ELF-1 (cell line): ENCODE measurements around the gene BFSP2.
"Not testable (repeated sequence)": the region's sequence is repeated elsewhere in the genome, so short reads cannot be mapped to it uniquely, and the experiment has no call there.

ENCODE experiments used
- DNase-seq: peaks from one replicate; pipeline ENCODE4 v3.0.0-alpha.2; 2016; ENCODE audit warnings: low read depth, low spot score

BFSP2 gene

DNA sequence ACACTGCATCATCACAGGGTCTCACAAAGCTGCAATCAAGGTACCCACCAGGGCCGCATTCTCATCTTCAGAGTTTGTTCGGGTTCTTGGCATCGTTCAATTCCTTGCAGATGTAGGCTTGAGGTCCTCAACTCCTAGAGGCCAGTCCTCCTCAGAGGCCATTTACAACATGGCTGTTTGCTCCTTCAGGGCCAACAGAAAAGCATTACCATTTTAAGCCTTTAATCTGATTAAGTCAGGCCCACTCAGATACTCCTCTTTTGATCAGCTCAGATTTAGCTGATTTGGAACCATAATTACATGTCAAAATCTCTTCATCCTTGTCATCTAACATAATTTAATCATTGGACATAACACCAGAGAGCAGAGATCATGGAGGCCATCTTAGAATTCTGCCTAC, 55.4 kb downstream of the BFSP2 start:
- DNase-seq: no peak

DNA sequence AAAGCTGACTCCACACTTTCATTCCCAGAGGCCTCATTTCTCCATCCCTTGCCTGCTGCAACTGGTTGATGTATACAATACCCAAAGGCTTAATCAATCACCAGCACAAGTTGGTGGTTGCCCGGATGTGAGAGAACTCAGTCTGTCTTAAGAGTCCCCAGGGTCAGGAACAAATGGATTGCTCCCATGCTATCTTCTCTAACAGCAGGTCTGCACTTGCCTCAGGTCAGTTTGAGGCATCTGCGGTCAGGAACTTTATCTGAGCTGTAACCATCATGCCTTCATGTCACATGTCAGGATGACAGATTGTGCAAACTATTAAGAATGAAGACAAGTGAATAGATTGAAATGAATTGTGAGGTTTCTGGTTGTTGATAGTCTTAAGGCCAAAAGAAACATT, 56.1 kb downstream of the BFSP2 start:
- DNase-seq: peak; percentile 67

DNA sequence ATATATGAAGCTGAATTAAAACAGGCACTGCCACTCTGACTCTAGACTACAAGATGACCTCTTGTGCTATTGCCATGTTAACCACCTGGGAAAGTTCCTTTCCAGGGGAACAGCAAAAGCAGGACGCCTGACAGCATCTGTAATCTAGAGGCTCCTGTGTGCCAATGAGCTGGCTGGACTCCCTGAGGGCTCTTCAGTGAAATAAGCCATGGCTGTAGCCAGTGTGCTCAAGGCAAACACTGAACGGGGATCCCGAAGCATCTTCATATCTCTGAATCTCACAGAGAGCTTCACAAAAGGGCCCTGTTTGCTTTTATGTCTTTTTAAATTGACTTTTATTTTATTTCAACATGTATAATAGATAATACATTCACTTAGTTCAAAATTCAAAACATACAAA, 57.2 kb downstream of the BFSP2 start:
- no peak for DNase-seq

DNA sequence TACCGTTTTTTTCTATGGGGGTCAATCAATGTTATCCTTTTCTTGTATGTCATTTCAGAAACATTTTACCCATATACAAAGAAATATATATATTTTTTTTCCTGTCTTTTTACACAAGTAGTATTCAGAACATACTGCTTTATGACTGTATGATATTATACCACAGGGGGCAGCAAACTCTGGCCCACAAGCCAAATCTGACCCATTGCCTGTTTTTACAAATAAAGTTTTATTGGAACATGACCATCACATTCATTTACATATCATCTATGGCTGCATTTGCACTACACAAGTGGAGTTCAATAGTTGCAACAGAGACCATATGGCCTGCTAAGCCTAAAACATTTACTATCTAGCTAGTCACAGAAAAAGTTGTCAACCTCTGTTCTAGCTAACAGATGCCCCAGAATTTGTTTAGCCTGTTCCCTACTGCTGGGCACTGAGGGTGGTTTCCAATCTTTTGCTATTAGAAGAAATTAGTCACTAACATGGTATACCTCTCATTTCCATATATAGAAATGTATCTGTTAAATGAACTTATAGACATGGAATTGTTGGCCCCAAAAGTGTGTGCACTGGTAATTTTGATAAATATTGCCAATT, 57.7 kb downstream of the BFSP2 start:
- no peak for DNase-seq

DNA sequence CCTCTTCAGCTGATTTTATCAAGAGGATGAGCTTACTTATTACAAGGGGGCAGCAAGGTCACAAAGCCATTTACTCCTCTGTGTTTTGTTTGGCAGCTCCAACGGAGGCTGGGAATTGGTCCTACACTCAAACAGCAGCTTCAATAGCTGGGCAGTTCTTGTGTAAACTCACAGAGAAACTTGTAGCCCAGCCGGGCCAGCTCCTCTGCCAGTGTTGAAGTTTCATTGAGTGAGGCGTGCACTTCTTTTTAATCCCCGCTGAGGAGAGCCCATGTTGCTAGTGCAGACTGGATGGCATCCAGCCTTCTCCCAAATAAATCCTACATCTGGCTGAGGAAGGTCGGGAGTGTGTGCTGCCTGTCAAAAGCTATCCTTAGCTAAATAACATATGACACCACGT, 59.5 kb downstream of the BFSP2 start:
- DNase-seq: no peak

DNA sequence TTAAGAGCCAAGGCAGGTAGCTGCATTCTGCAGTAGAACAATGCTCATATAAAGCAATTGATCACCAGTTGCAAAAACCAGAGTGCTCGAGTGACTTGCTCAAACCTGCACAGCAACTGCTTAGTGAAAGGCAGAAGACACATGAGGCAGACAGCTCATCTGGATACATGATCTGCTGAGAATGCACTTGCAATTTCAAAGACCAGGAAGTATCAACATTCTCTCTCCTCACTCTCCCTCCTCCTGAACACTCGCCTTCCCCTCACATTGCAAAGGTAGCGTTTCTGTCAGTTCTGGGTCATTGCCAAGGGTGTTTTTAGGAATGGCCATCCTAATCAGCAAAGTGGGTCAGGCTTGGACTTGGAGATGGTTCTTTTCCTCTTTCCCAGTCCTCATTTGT, 61.0 kb downstream of the BFSP2 start:
- peak; percentile 21 for DNase-seq

DNA sequence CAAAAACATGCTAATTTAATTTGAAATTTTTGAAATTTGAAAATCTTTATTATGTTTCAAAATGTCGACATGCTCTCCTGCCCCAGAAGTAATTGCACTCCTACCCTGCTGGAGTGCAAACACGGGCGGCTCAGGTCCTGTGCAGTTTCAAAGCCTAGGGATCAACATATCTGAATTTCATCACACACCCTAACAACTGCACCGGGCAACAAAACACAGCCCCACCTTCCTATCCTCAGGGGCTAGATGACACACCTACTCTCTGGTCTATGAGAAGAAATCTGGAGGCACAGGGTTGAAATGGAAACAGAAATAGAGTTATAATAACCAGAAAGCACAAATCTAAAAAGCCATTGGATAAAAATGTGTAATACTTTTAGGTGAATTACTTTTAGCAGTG, 61.4 kb downstream of the BFSP2 start:
- DNase-seq: peak; percentile 35

DNA sequence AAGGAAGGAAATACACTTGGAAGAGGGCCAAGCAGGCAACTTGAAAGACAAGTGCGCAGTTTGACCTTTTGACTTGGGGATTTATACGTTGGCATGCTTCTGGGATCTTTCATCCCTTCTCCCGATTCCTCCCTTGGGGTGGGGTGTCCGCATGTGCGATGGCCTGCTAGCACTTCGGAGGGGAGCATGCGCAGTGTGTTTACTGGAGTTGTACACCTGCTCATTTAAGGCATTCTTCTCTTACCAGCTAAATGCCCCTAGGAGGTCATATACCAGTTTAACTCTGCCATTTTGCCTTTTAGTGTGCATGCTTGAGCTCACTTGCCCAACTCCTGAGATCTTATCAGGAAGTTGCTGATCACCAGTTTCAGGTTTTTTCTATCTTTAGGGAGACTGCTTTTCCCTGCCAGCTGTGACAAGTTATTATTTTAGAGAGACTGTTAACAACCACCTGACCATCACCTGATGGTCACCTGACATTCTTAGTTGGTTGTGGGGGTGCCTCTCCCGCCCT, 63.5 kb downstream of the BFSP2 start:
- DNase-seq: no peak

DNA sequence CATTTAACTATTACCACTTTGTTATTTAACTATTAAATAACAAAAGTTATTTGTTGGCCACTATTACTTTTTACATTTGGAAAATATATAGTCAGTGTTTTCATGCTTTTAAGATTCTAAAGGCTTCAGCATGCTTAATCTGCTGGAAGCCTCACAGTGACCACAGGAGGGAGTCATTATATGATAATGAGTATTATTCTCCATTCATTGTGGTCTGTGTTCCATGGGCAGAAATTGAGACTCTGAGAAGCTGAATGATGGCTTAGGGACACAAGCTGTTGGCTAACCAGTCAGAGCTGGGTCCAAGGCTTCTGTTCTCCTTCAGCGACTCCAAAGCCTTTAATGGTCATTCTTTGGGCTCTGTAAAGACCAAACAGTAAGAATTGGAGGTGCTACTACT, 64.7 kb downstream of the BFSP2 start:
- no peak for DNase-seq

DNA sequence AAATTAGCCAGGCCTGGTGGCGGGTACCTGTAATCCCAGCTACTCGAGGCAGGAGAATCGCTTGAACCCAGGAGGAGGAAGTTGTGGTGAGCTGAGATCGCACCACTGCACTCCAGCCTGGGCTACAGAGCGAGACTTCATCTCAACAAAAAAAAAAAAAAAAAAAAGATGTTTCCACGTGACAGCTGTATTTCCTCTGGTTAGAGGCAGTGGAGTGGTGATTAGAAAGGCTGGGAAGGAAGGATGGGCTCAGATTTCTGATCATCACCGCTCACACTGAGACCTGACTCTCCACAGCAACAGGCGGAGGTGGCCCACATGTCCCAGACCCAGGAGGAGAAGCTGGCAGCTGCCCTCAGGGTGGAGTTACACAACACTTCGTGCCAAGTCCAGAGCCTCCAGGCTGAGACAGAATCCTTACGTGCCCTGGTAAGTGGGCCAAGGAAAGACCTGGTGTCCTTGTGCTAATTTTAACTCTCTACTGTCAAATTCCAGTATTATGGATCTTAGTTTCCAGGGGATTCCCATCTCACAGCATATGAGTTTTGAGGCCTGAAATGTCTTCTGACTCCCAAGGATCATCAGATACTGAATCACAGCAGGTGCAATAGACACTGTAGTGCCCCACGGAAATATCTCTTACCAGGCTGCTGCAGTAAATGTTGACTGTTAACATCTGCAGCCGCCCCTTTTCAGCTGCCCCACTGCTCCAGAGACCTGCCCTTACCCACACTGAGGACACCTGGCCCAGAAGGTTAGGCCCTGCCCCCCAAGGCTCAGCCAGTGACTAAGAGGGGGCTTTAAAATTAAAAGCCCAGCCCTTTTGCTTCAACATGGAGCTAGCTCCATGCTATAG, 66.9 kb downstream of the BFSP2 start:
- no peak for DNase-seq

DNA sequence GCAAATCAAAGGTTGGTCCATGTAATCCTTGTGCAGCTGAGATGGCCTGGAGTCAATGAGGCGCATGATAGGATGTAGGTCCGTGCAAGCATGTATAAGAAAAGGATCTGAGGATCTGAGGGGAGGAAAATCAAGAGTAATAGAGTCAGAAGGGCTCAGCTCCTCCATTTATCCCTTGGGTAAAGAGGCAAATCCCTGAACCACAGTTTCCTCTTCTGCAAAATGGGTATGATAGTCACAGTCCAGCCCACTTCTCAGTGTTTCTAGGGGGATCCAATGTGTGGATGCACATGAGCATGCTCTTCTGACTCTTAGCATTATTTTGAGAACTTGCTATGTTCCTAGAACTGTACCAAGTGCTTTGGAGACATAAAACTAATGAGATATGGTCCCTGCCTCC, 67.9 kb downstream of the BFSP2 start:
- no peak for DNase-seq

DNA sequence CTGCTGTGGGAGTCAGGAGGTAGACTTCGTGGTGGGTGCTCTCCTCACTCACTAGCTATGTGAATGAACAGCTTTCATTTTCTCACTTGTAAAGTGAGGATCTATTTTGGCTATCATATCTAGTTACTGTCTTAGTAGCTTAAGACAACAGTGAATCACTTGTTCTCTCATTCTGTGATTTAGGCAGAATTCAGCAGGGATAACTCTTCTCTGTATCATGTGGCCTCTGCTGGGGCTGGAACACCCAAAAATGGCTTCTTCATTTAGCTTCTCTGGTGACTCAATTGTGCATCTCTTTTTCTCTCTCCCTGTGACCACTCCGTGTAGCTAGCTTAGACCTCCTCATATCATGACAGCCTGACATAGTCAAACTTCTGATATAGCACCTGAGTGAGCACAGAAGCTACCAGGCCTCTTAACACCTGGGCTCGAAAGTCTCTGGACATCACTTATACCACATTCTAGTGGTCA, 68.4 kb downstream of the BFSP2 start:
- DNase-seq: no peak

DNA sequence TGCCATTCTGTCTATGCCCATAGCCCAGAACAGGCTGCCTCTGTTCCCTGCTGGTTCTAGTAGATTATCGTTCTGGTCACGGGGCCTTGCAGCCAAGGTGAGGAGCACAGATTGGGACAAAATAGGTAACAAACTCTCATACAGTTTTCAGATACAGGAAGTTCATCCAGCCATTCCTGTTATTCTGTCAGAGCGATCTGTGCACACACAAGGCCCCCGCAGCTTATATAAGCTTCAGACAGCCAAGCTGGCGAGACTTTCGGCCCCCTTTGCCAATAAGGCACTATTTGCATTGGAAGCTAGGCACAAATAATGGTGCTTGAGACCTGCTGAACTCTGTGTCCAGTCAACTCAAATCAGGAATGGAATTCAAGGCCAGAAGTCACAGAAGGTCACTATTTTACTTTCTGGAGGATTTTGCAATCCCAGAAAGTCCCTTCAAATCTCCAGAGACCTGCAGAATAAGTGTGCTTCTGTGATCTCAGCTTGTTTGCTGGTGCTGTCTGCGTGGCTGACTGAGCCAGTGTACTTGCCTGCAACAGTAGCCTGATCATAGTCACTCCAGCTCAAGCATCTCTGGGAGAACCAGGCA, 69.4 kb downstream of the BFSP2 start:
- DNase-seq: no peak

DNA sequence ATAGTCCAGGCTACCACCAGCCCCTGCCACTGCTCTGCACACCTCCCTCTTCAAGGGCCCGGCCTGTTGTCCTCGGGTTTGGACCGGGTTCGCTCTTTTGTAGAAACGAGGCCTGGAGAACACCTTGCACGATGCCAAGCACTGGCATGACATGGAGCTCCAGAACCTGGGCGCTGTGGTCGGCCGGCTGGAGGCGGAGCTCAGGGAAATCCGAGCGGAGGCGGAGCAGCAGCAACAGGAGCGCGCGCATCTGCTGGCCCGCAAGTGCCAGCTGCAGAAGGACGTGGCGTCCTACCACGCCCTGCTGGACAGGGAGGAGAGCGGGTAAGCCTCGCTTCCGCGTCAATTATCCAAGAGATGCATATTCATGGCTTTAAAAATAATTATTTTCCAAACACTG, 72.4 kb downstream of the BFSP2 start:
- DNase-seq: peak; percentile 66

DNA sequence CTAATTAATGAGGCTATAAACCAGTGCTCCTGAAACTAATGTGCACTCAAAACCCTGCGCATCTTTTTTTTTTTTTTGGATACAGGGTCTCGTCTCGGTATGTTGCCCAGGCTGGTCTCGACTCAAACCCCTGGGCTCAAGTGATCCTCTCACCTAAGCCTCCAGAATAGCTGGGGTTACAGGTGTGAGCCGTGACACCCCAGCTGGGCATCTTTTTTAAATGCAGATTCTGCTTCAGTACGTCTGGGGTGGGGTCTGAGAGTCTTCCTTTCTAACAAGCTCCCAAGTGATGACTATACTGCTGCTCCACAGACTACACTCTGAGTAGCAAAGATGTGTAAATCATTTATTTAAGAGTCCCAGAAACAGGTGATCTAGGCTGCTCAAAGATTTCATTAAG, 73.0 kb downstream of the BFSP2 start:
- DNase-seq: no peak

DNA sequence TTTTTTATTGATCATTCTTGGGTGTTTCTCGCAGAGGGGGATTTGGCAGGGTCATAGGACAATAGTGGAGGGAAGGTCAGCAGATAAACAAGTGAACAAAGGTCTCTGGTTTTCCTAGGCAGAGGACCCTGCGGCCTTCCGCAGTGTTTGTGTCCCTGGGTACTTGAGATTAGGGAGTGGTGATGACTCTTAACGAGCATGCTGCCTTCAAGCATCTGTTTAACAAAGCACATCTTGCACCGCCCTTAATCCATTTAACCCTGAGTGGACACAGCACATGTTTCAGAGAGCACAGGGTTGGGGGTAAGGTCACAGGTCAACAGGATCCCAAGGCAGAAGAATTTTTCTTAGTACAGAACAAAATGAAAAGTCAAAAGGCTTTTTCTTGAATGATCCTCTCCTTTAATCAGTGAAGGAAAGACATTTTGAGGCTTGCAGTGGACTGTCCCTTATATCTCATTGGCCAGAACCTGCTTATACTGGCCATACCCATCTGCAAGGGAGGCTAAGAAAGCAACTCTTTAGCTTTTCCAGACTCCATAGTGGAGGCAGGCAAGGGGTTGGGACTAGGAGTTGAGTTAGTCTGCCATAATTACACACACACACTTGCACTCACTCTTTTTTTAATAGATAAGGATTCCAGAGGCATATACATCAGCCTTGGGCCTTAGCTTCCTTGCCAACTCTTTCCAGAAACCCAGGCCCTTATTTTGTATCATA, 73.8 kb downstream of the BFSP2 start:
- DNase-seq: not testable (repeated sequence)

DNA sequence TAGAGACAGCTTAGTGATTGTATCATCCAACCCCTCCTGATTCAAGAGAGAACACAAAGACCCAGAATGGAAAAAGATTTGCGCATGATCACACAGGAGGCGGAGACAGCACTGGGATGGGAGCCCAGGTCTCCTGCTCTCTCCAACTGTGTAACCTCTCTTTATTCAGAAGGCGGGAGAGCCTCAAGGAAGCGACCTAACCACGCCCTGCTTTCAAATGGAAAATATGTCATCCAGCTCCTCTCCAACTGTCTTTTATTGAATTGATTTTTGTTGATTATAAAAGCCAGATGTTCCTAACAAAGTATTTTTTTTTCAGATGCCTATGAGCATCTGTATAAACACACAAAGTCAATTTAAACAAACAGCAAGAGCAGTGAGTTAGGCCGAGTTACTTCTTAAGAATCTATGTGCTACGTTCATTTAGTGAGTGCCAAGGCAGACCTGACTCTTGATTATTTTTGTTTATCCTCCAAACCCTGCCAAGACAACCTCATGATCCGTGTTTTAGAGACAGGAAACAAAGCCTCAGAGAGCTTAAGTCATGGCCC, 74.5 kb downstream of the BFSP2 start:
- DNase-seq: no peak

DNA sequence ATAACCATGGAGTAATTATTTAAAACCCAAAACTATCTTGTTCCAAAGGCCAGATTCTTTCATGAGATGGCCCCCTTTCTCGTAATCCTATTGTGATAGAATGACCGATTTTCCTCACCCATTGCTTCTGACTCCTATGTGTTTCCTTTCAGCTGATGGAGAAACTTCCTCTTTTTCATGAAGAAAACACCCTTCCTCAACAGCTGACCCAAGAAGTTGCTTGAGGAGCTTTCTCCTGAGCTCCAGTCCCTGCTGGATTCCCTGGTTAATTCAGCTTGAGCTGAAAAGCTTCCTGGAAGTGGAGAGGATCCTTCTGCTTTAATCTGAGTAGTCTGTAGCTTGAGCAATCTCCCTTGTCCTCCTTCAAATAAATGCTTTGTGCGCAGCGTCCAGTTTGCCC, 75.0 kb downstream of the BFSP2 start:
- no peak for DNase-seq

DNA sequence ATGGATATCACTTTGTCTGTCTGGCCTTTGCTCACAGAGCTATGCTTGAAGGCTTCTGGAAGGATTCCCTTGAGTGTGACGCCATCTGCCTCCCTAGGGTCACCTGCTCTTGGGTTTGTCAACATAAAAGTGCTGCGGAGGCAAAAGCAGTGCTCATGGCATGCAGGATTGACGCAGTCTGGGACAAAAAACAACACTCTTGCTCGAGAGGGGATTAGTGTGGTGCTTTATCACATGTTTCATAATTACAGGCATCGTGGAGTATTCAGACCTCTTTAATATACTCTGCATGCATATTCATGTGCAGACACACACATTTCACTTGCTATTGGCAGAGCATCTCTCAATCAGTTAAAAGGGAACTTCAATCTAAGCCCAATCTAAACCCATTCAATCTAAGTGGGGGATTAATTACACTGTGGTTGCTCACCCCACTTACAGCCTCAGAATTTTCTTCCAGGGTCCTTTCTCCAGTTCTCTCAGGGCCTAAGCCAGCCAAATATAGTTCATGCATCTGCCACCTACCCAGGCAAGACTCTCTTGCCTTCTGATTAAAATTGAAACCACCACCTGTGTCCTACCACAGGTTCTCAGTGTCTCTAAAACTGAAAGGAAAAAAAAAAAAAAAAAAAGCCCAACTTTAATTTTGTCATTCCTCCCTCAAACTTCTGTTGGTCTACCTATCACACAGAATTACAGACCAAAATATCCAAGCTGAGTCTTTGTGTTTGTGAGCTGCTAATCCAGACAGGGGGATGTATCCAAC, 75.6 kb downstream of the BFSP2 start:
- no peak for DNase-seq

DNA sequence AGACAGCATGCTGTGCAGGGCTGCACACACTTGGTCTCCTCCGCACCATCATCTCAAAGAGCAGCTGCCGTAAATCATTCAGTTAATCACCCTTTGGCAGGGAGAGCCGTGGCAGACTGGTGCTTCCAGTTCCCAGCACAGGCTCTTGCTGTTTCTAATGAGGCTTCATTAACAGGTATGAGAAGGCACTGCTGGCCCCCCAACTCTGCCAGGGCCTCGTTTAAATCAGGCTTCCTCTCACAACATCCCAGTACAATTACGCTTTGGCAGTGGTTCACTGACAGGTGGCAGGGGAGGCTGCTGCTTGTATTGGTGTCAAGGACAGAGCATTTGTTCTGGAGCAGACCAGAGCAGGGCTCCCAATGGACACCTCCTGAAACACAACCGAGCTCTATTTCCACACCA, 77.1 kb downstream of the BFSP2 start:
- DNase-seq: peak; percentile 86

DNA sequence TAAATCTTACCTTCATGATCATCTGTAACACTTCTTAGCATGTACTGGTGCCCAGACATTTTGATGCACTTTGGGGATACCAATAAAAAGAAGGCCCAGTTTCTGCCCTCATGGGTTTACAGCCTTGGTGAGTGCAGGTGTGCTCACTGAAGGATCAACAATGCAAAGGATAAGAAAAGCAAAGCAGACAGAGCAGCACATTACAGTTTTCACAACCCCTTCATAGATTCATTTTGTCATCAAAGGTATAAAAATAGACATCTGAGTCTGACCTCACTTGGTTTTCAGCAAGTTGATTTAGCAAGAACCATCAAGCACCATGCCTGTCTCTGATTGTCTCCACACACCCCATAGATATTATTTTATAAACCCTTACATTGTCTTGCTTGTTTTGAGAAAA, 77.6 kb downstream of the BFSP2 start:
- DNase-seq: no peak
